SH-SY5Y (cell line): ENCODE data around the gene HRH1.

ENCODE experiments used
- GATA2 ChIP-seq: IDR thresholded peaks from 2 replicates; pipeline ENCODE4 v1.6.1; 2011; ENCODE audit warnings: mild to moderate bottlenecking, low read depth, low read length
- GATA3 ChIP-seq: IDR thresholded peaks from 2 replicates; pipeline ENCODE4 v1.6.1; 2011; ENCODE audit warnings: low read depth, mild to moderate bottlenecking, low read length, moderate library complexity

- no peak for TF ChIP-seq GATA2
- TF ChIP-seq GATA3, result no peak
These were observed 58.0 kb downstream of the HRH1 start for GRCh38 chr3:11212299-11212608.
